IPS-NIHi11 (cell line): Measurements from ENCODE around the gene FGB.

Experiments used
- DNase-seq: peaks from one replicate; pipeline ENCODE4 v3.0.0; 2012; ENCODE audit warnings: mixed read lengths, low spot score

The FGB gene

GRCh38 chr4:154562697-154563254, at the start of gene FGB:
Gene FGB (plus strand): TSS chr4:154563011. CDS start chr4:154563019, 8 bp downstream.
- DNase-seq = no peak

- no peak for DNase-seq
These were observed 46.3 kb upstream of the FGB start for GRCh38 chr4:154516318-154517029.

GRCh38 chr4:154517591-154517990, 45.2 kb upstream of the FGB start:
- no peak for DNase-seq

GRCh38 chr4:154519214-154519613, 43.6 kb upstream of the FGB start:
- DNase-seq = no peak

- no peak for DNase-seq
These were observed 41.2 kb upstream of the FGB start for GRCh38 chr4:154521607-154522006.

- no peak for DNase-seq
These were observed 36.7 kb upstream of the FGB start for GRCh38 chr4:154526151-154526550.

GRCh38 chr4:154527308-154527707, 35.5 kb upstream of the FGB start:
- no peak for DNase-seq

- DNase-seq = no peak
These were observed 33.9 kb upstream of the FGB start for GRCh38 chr4:154528869-154529268.

GRCh38 chr4:154529728-154530519, 32.9 kb upstream of the FGB start:
- no peak for DNase-seq

- no peak for DNase-seq
These were observed 28.5 kb upstream of the FGB start for GRCh38 chr4:154534296-154534695.

GRCh38 chr4:154542271-154542879, 20.4 kb upstream of the FGB start:
- no peak for DNase-seq

- no peak for DNase-seq
These were observed 17.1 kb upstream of the FGB start for GRCh38 chr4:154545689-154546088.

- DNase-seq = peak; percentile 93
These were observed 12.7 kb upstream of the FGB start, which contains the start of gene PLRG1 for GRCh38 chr4:154549894-154550790. Gene PLRG1 (minus strand): TSS chr4:154550400. CDS start chr4:154550308, 92 bp downstream.

GRCh38 chr4:154551872-154552686, 10.7 kb upstream of the FGB start:
- peak; percentile 62 for DNase-seq

- no peak for DNase-seq
These were observed 3.7 kb upstream of the FGB start for GRCh38 chr4:154559141-154559493.

- DNase-seq = peak; percentile 27
These were observed 3.1 kb upstream of the FGB start for GRCh38 chr4:154559494-154560418.

GRCh38 chr4:154560419-154560801, 2.4 kb upstream of the FGB start:
- DNase-seq = no peak

GRCh38 chr4:154560824-154561231, 2.0 kb upstream of the FGB start:
- DNase-seq = no peak

GRCh38 chr4:154564311-154564710, 1.5 kb downstream of the FGB start:
- DNase-seq = no peak

GRCh38 chr4:154565704-154566103, 2.9 kb downstream of the FGB start:
- DNase-seq = no peak
